Activated CD8-positive, alpha-beta memory T cell treated with anti-CD3 and anti-CD28 coated beads for 1 hour (primary cell): ENCODE results near the gene HHIP.
"Not testable (repeated sequence)": the region's sequence is repeated elsewhere in the genome, so short reads cannot be mapped to it uniquely, and the experiment has no call there.

Source experiments
- DNase-seq, 2 donors: peaks; one replicate each; pipeline ENCODE4 v3.0.0-alpha.2; 2020; ENCODE audit warnings: low read depth in 1 of 2; ENCODE audit errors: extremely low read depth in 1 of 2

HHIP gene

GRCh38 chr4:144748814-144749555 is 103.0 kb downstream of the HHIP start:
- DNase-seq: no peak

- DNase-seq: no peak
Measured at GRCh38 chr4:144750348-144750747, 104.4 kb downstream of the HHIP start.

DNA sequence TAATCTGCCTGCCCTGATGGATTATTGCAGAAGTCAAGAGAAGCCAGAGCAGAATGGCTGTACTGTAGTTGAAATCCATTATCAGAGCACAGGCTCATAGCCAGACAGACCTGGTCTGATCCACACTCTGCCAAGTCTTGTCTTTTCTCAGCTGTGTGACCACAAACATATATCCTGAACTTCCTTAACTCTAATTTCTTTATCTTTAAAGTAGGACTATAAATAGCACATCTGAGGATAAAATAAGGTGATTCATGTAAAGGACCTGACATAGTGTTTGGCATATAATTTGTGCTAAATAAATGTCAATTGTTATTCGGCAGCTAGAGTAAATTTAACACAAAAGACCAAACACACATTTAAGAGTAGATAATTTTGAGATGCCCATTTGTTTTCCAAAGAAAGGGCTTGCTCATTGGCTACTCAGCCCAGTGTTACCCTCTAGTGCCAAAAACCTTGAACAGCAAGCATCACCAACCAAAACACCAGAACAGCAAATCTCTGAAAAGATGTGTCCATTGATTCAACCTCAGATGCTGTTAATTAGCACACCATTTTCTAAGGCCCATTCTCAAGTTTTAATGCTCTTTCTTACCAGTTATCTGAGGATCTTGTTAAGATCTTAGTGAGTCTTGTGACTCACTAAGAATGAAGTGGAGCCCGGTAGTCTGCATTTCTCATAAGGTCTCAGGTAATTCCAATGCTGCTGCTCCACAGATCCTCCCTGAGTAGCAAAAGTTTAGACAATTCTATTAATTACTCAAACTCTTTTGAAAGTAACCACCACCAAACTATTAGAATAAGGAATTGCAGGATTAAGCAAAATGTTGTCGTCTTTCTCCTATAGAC is 108.8 kb downstream of the HHIP start:
- no peak for DNase-seq

DNA sequence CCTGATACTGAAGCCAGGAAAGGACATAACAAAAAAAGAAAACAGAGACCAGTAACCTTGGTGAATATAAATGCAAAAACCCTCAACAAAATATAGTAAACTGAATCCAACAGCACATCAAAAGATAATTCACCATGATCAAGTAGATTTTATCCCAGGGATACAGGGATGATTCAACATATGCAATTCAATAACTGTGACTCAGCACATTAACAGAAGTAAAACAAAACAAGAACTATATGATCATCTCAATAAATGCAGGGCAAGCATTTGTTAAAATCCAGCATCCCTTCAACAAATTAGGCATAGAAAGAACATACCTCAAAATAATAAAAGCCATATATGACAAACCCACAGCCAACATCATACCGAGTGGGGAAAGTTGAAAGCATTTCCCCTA is 112.0 kb downstream of the HHIP start:
- no peak for DNase-seq

DNA sequence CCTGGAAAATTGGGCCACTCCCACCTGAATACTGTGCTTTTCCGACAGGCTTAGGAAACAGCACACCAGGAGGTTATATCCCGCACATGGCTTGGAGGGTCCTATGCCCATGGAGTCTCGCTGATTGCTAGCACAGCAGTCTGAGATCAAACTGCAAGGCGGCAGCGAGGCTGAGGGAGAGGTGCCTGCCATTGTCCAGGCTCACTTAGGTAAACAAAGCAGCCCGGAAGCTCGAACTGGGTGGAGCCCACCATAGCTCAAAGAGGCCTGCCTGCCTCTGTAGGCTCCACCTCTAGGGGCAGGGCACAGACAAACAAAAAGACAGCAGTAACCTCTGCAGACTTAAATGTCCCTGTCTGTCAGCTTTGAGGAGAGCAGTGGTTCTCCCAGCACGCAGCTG is 122.9 kb downstream of the HHIP start:
- not testable (repeated sequence) for DNase-seq

- no peak for DNase-seq
Measured at GRCh38 chr4:144778364-144778763, 132.4 kb downstream of the HHIP start.

- no peak for DNase-seq
Measured at GRCh38 chr4:144782345-144782744, 136.4 kb downstream of the HHIP start.

DNA sequence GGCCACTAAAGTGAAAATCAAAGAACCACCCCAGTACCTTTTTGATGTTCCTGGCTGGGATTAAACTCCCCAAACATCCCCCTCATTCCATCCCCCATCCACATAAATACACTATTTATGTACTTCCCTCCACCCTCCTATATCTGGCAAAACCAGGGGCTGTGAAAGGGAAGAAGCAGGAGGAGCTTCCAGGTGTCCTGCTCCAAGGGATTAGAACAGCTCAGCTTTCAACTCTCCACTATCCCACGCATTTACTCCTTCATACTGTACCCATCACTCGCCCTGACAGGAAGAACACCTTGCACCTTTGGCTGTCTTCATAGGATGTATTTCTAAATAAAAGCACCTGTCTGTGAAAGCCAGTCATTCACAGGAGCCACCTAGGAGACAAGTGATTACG is 140.0 kb downstream of the HHIP start:
- no peak for DNase-seq

DNA sequence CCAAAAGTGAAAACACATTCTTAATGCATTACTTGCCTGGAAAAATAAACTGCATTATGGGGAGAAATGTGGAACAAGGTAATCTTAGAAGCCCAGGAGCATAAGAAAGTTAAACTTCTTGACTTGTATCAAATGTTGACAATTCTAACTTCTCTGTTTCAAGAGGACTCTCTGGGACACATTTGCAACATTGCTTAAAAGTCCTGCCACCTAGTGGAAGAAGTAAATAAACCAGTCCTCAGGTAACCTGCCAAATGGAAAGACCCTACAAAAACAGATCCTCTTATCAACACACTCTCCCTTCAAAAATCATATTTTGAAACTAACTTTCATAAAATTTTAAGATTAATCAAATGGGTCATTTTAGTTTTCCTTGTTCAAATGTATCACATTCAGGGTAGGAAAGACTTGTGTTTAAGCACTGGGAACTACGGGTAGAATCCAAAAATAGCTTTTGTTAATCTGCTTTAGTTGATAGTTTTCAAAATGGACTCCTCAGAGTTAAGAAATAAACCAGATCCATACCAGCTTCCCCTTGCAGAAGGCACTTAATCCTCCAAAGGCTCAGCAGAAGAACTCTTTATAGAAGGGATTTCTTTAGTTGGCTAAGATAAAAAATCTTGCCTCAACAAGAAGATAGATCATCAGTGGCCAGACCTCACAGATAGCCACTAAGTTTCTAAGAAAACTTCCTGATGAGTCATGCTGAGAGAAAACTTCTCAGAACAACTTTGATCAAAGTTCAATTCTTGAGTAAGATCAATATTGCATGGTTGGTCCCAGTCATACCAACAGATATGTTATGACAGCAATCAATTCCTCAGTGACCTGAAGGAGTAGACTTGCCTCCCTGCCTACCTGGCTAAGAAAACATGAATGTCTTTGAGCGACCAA is 141.7 kb downstream of the HHIP start:
- DNase-seq: no peak

GRCh38 chr4:144788469-144788868 is 142.5 kb downstream of the HHIP start:
- DNase-seq: no peak

GRCh38 chr4:144791933-144792332 is 146.0 kb downstream of the HHIP start:
- not testable (repeated sequence) for DNase-seq
